CD4-positive, alpha-beta T cell treated with Interleukin-4 for 4 hours (primary cell): Measurements from ENCODE around the gene ZBTB21.
"Not testable (repeated sequence)": the region's sequence is repeated elsewhere in the genome, so short reads cannot be mapped to it uniquely, and the experiment has no call there.

Source experiments
- DNase-seq: peaks from one replicate; pipeline ENCODE4 v3.0.0-alpha.2; 2020

ZBTB21 gene

GRCh38 chr21:41965461-41966013, 44.6 kb downstream of the ZBTB21 start:
- no peak for DNase-seq

- no peak for DNase-seq
These were observed 45.1 kb downstream of the ZBTB21 start for GRCh38 chr21:41965045-41965444.

- no peak for DNase-seq
These were observed 46.0 kb downstream of the ZBTB21 start for GRCh38 chr21:41964171-41964570.

GRCh38 chr21:41962425-41962966, 47.7 kb downstream of the ZBTB21 start:
- no peak for DNase-seq

GRCh38 chr21:41961753-41962152, 48.4 kb downstream of the ZBTB21 start:
- DNase-seq = no peak

GRCh38 chr21:41961282-41961701, 48.9 kb downstream of the ZBTB21 start:
- no peak for DNase-seq

GRCh38 chr21:41960386-41960785, 49.8 kb downstream of the ZBTB21 start:
- DNase-seq = no peak

GRCh38 chr21:41959697-41960096, 50.5 kb downstream of the ZBTB21 start:
- not testable (repeated sequence) for DNase-seq

GRCh38 chr21:41958886-41959563, 51.1 kb downstream of the ZBTB21 start:
- no peak for DNase-seq

GRCh38 chr21:41957991-41958766, 52.0 kb downstream of the ZBTB21 start:
- DNase-seq = no peak

GRCh38 chr21:41956926-41957729, 53.0 kb downstream of the ZBTB21 start:
- no peak for DNase-seq

GRCh38 chr21:41955516-41955915, 54.6 kb downstream of the ZBTB21 start:
- no peak for DNase-seq

- DNase-seq = no peak
These were observed 55.3 kb downstream of the ZBTB21 start for GRCh38 chr21:41954654-41955499.

- no peak for DNase-seq
These were observed 56.1 kb downstream of the ZBTB21 start, which contains the start of gene C2CD2 for GRCh38 chr21:41953831-41954653. C2CD2 (minus strand) TSS chr21:41954018; CDS start chr21:41953648, 370 bp downstream.

GRCh38 chr21:41953249-41953830, 56.8 kb downstream of the ZBTB21 start:
- DNase-seq = no peak

GRCh38 chr21:41952568-41953248, 57.5 kb downstream of the ZBTB21 start:
- no peak for DNase-seq

GRCh38 chr21:41951876-41952567, 58.1 kb downstream of the ZBTB21 start:
- no peak for DNase-seq

- no peak for DNase-seq
These were observed 59.2 kb downstream of the ZBTB21 start for GRCh38 chr21:41950941-41951351.

GRCh38 chr21:41949631-41950030, 60.5 kb downstream of the ZBTB21 start:
- not testable (repeated sequence) for DNase-seq
